Upper lobe of left lung (tissue), 4 donors: ENCODE measurements around the gene HERC2.
"Not testable (repeated sequence)": the region's sequence is repeated elsewhere in the genome, so short reads cannot be mapped to it uniquely, and the experiment has no call there.

Experiments
- CTCF ChIP-seq, 6 experiments: fragments of 450-650 bp in 4 of 6; fragments of 200-600 bp in 2 of 6; sonication (generic) in 2 of 6; IDR thresholded peaks; one replicate each; pipeline ENCODE4 v1.5.1; 2016 to 2019; ENCODE audit warnings: antibody characterized with exemption in 6 of 6
- EP300 ChIP-seq, 4 donors: sonication (generic); formaldehyde crosslinking; IDR thresholded peaks; one replicate each; pipeline ENCODE4 v1.5.1; 2017; ENCODE audit warnings: antibody characterized with exemption in 4 of 4, control low read depth in 2 of 4
- POLR2A ChIP-seq, 4 donors: fragments of 450-650 bp; IDR thresholded peaks; one replicate each; pipeline ENCODE4 v1.5.1; 2016 to 2017; ENCODE audit warnings: antibody characterized with exemption in 4 of 4, mild to moderate bottlenecking in 2 of 4
- POLR2AphosphoS5 ChIP-seq, 2 donors: sonication (generic); formaldehyde crosslinking; IDR thresholded peaks; one replicate each; pipeline ENCODE4 v1.5.1; 2017; ENCODE audit warnings: antibody characterized with exemption in 2 of 2

- not testable (repeated sequence) for TF ChIP-seq EP300, CTCF, POLR2AphosphoS5, POLR2A (IDR thresholded peaks at IDR 0.05)
Measured at GRCh38 chr15:28295009-28295563, 26.9 kb downstream of the HERC2 start.
